Body of pancreas (tissue), 4 donors: Measurements from ENCODE around the gene HIPK1. TPM values are rescaled to one million over a fixed set of nuclear protein-coding genes. Genes with fewer than 3 reads are reported as not detected.

Experiments used
- ATAC-seq: fragments of 150-250 bp; one replicate; pipeline ENCODE4 v1.9.1; 2016
- DNase-seq, 4 donors: peaks; one replicate each; pipeline ENCODE4 v3.0.0-alpha.2; 2019
- H3K27ac ChIP-seq, 4 donors: fragments of 200-600 bp; sonication (generic); 1 replicate in 3 of 4; 2 replicates in 1 of 4; pipeline versions ENCODE4 v1.5.1 to v1.6.1; 2016 to 2019; ENCODE audit warnings: mild to moderate bottlenecking in 1 of 4, mixed read lengths in 1 of 4, moderate library complexity in 1 of 4
- H3K27me3 ChIP-seq, 2 donors: fragments of 200-600 bp; sonication (generic); one replicate each; pipeline ENCODE4 v1.6.0; 2016; ENCODE audit warnings: mild to moderate bottlenecking in 1 of 2
- H3K36me3 ChIP-seq, 2 donors: fragments of 200-600 bp; sonication (generic); replicated peaks in 1 of 2; 2 replicates each; pipeline ENCODE4 v1.5.1; 2016; ENCODE audit warnings: low read depth in 2 of 2; ENCODE audit not compliant: insufficient read depth in 1 of 2
- H3K4me1 ChIP-seq: fragments of 200-600 bp; sonication (generic); one replicate; pipeline ENCODE4 v1.6.0; 2016
- H3K4me3 ChIP-seq, 2 donors: fragments of 200-600 bp; sonication (generic); 1 replicate in 1 of 2; 2 replicates in 1 of 2; pipeline ENCODE4 v1.5.1; 2016 to 2019
- H3K9me3 ChIP-seq, 3 donors: fragments of 200-600 bp; sonication (generic); 1 replicate in 2 of 3; 2 replicates in 1 of 3; pipeline ENCODE4 v1.5.1; 2016
- CTCF ChIP-seq, 7 experiments: fragments of 450-650 bp in 4 of 7; fragments of 200-600 bp in 3 of 7; sonication (generic) in 3 of 7; IDR thresholded peaks; one replicate each; pipeline ENCODE4 v1.5.1; 2016 to 2019; ENCODE audit warnings: antibody characterized with exemption in 7 of 7
- POLR2A ChIP-seq, 3 donors: fragments of 450-650 bp; IDR thresholded peaks; one replicate each; pipeline ENCODE4 v1.6.1; 2016; ENCODE audit warnings: antibody characterized with exemption in 3 of 3, mild to moderate bottlenecking in 2 of 3
- WGBS, 2 donors: methylation state at CpG; one replicate each; pipeline ENCODE4 v1.1.5; 2017; 5-methylcytosine and 5-hydroxymethylcytosine counted together
- intact Hi-C: fragments of 100-400 bp; cut with DNase I; formaldehyde crosslinking; loops from one replicate; pipeline ENCODE4 v1.15.1; 2023
- total RNA-seq, 2 donors: library from RNA; depleted of rRNA; stranded (reverse); fragments of >200 nt; gene quantifications; one replicate each; pipeline ENCODE4 v1.1.0, GENCODE V29; 2016

Gene HIPK1
- total RNA-seq, 2 donors from 2014 or later, result 22.7 to 30.1 TPM

DNA sequence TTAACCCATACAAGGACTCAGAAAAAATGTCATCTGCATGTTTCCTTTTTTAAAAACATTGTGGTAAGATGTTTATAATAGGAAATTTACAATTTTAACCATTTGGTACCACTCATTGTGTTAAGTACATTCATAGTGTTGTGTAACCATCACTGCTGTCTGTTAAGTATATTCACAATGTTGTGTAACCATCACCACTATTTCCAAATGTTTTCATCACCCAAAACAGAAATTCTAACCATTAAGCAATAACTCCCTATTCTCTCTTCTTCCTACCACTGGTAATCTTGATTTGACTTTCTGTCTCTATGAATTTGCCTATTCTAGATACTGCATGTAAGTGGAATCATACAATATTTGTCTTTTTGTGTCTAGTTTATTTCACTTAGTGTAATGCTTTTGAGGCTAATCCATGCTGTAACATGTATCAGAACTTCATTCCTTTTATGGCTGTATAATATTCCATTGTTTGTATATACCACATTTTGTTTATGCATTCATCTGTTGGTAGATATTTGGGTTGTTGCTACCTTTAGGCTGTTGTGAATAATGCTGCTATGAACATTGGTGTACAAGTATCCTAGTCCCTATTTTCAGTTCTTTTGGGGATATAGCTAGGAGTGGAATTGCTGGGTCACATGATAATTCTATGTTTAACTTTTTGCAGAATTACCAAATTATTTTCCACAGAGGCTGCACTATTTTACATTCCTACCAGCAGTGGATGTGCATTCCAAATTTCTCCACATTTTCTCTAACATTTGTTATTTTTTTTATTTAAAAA is 14.1 kb downstream of the HIPK1 start:
- intact Hi-C loops, result no loop called here
- H3K36me3 ChIP-seq, result no peaks in the 10 kb centered on the region
- no peak for DNase-seq
- no peaks in the 10 kb centered on the region for H3K27me3 ChIP-seq
- H3K27ac ChIP-seq, result no peak overlapping the region
- no peak overlapping the region for H3K4me3 ChIP-seq
- no peak for ATAC-seq
- H3K9me3 ChIP-seq, result no peaks in the 10 kb centered on the region
- H3K4me1 ChIP-seq, result peaks cover 37% of the 10 kb centered on the region
- TF ChIP-seq CTCF (IDR thresholded peaks at IDR 0.05) (no peak), POLR2A (IDR thresholded peaks at IDR 0.05) (no peak)

- 97% methylated on average over 1 of the region's 1 CpG for WGBS, 2 donors
- intact Hi-C loops, result no loop called here
These were observed 16.2 kb downstream of the HIPK1 start for GRCh38 chr1:113945329-113945728.

DNA sequence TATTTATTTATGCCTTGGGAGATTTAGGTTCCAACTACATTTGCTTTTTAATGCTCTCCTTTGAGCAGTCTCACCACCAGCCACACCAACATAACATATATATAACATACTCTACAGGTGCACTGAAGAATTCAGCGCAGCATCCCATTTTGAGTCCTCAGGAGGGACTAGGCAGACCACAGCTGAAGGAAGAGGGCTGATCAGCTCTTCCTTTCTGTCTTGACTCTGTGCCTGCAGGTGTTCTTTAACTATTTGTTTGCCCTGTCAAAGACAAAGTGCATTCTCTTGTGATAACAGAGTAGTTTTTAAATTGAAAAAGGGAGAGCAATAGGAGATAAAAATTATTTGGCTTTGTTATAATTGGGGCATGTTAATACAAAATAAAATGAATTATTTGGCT is 17.0 kb downstream of the HIPK1 start:
- Histone ChIP-seq H3K27me3 (no peaks in the 10 kb centered on the region), H3K9me3 (no peaks in the 10 kb centered on the region), H3K27ac (no peak overlapping the region), H3K4me3 (no peak overlapping the region), H3K36me3 (no peaks in the 10 kb centered on the region), H3K4me1 (peaks cover 45% of the 10 kb centered on the region)
- WGBS, 2 donors, result 73 to 76% methylated on average over 1 of the region's 1 CpG
- DNase-seq (no peak), ATAC-seq (no peak)
- intact Hi-C loops, result no loop called here
- TF ChIP-seq CTCF (IDR thresholded peaks at IDR 0.05), result no peak
- TF ChIP-seq POLR2A (IDR thresholded peaks at IDR 0.05), result no peak

More at GRCh38 chr1:113945329-113945728, 16.2 kb downstream of the HIPK1 start:
- TF ChIP-seq POLR2A (IDR thresholded peaks at IDR 0.05) (no peak), CTCF (IDR thresholded peaks at IDR 0.05) (no peak)
- no peaks in the 10 kb centered on the region for H3K36me3 ChIP-seq
- no peak overlapping the region for H3K4me3 ChIP-seq
- no peak overlapping the region for H3K27ac ChIP-seq
- no peaks in the 10 kb centered on the region for H3K9me3 ChIP-seq
- no peaks in the 10 kb centered on the region for H3K27me3 ChIP-seq
- DNase-seq, result no peak
- peaks cover 45% of the 10 kb centered on the region for H3K4me1 ChIP-seq
- ATAC-seq, result no peak

DNA sequence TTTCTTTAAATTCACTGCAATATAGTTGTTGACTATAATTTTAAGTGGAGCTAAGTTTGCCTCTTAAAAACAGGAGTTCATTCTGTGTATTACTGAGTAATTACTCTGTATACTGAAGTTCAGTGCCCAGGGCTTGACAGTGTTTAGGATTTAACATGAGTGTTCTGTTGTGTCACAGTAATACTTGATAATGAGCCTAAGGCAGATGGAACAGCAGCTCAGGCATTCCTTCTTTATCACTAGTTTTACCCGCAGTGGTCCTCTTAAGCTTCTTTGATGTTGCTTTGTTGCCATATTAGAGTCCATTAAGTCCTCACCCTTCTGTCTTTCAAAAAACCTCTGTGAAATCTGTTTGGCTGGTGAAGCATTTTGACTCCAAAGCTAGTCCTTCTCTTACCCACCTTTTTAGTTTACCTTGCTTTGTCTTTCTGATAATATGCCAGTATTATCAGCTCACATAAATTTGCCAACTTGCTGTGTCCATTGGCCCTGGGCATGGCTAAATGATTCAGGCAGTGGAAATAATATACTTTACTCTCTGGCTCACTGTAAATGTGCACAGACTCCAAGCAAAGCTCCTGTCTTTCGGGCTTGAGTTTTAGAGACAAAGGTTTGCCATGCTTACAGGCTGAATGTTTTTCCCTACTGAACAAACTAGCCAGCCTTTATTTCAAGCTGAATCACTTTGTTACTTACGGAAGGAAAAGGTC is 17.7 kb downstream of the HIPK1 start:
- H3K9me3 ChIP-seq, result no peaks in the 10 kb centered on the region
- no peak for ATAC-seq
- 34 to 42% methylated on average over 3 of the region's 3 CpGs for WGBS, 2 donors
- no peaks in the 10 kb centered on the region for H3K27me3 ChIP-seq
- no peak overlapping the region for H3K4me3 ChIP-seq
- peaks cover 49% of the 10 kb centered on the region for H3K4me1 ChIP-seq
- peak overlapping the region in 2 of 4 donors; percentile 39 to 60 for H3K27ac ChIP-seq
- intact Hi-C loops, result no loop called here
- DNase-seq, result no peak
- TF ChIP-seq POLR2A (IDR thresholded peaks at IDR 0.05), result no peak
- TF ChIP-seq CTCF (IDR thresholded peaks at IDR 0.05), result no peak
- H3K36me3 ChIP-seq, result no peaks in the 10 kb centered on the region
